Panc1 (cell line): Measurements from ENCODE around the gene MAGI1.

Experiments used
- CTCF ChIP-seq: fragments of 450-650 bp; IDR thresholded peaks from 2 replicates; pipeline ENCODE4 v1.5.1; 2017; ENCODE audit warnings: mild to moderate bottlenecking
- POLR2AphosphoS5 ChIP-seq: IDR thresholded peaks from 2 replicates; pipeline ENCODE4 v1.6.1; 2012; ENCODE audit warnings: mild to moderate bottlenecking, low read depth, low read length, moderate library complexity
- REST ChIP-seq, 2 experiments: IDR thresholded peaks; 2 replicates each; pipeline ENCODE4 v1.6.1; 2011 to 2012; ENCODE audit warnings: low read depth in 2 of 2, control low read depth in 1 of 2, low read length in 1 of 2, mild to moderate bottlenecking in 1 of 2, moderate library complexity in 1 of 2; ENCODE audit not compliant: insufficient read depth in 1 of 2
- SIN3A ChIP-seq: IDR thresholded peaks from 2 replicates; pipeline ENCODE4 v1.6.1; 2012; ENCODE audit warnings: low read depth, mild to moderate bottlenecking, low read length, moderate library complexity, borderline replicate concordance; ENCODE audit not compliant: insufficient read depth
- TCF7L2 ChIP-seq: IDR thresholded peaks from 2 replicates; pipeline ENCODE4 v1.6.1; 2011; ENCODE audit warnings: mild to moderate bottlenecking, low read depth, low read length, inconsistent platforms

GRCh38 chr3:65331730-65332129 lies 707.0 kb downstream of the MAGI1 start:
- TF ChIP-seq SIN3A: no peak
- TF ChIP-seq CTCF: no peak
- TF ChIP-seq REST (IDR thresholded peaks at IDR 0.05; ENCODE audit: insufficient read depth in 1 of 2, low read depth in 2 of 2, low read length in 1 of 2): no peak
- no peak for TF ChIP-seq TCF7L2
- TF ChIP-seq POLR2AphosphoS5: no peak
